HG03066 (cell line): ENCODE results near the gene PCGF2.
A peak's percentile ranks its signal among the peaks of the same experiment; 100 is the strongest.
"Not testable (repeated sequence)": the region's sequence is repeated elsewhere in the genome, so short reads cannot be mapped to it uniquely, and the experiment has no call there.

ENCODE experiments used
- ATAC-seq: cut with Tn5 transposase; IDR thresholded peaks from one replicate; pipeline ENCODE4 v1.9.1; 2021; ENCODE audit warnings: low read depth; ENCODE audit not compliant: unreplicated experiment

Gene PCGF2

GRCh38 chr17:38748149-38748891 is at the start of gene PCGF2:
Gene PCGF2, minus strand, starts transcription at chr17:38748336. Its CDS starts 7,934 bp downstream, at chr17:38740402.
- no peak for ATAC-seq

- no peak for ATAC-seq
Observed at GRCh38 chr17:38797828-38798227, 49.7 kb upstream of the PCGF2 start.

GRCh38 chr17:38797158-38797490 is 49.0 kb upstream of the PCGF2 start:
- no peak for ATAC-seq

- ATAC-seq = no peak
Observed at GRCh38 chr17:38796451-38797157, 48.5 kb upstream of the PCGF2 start.

GRCh38 chr17:38794221-38794620 is 46.1 kb upstream of the PCGF2 start:
- no peak for ATAC-seq

- ATAC-seq = no peak
Observed at GRCh38 chr17:38791162-38791561, 43.0 kb upstream of the PCGF2 start.

GRCh38 chr17:38790148-38790707 is 42.1 kb upstream of the PCGF2 start:
- ATAC-seq = not testable (repeated sequence)

- ATAC-seq = no peak
Observed at GRCh38 chr17:38789185-38789584, 41.0 kb upstream of the PCGF2 start.

GRCh38 chr17:38787999-38788398 is 39.9 kb upstream of the PCGF2 start:
- ATAC-seq = not testable (repeated sequence)

GRCh38 chr17:38786372-38786771 is 38.2 kb upstream of the PCGF2 start:
- ATAC-seq = no peak

GRCh38 chr17:38783227-38783626 is 35.1 kb upstream of the PCGF2 start:
- no peak for ATAC-seq

GRCh38 chr17:38779965-38780752 is 32.0 kb upstream of the PCGF2 start:
- no peak for ATAC-seq

- ATAC-seq = no peak
Observed at GRCh38 chr17:38777641-38778250, 29.6 kb upstream of the PCGF2 start.

- no peak for ATAC-seq
Observed at GRCh38 chr17:38773258-38773657, 25.1 kb upstream of the PCGF2 start.

GRCh38 chr17:38768417-38768816 is 20.3 kb upstream of the PCGF2 start:
- no peak for ATAC-seq

GRCh38 chr17:38766341-38766740 is 18.2 kb upstream of the PCGF2 start:
- no peak for ATAC-seq

- ATAC-seq = no peak
Observed at GRCh38 chr17:38762231-38762630, 14.1 kb upstream of the PCGF2 start.

GRCh38 chr17:38761612-38762011 is 13.5 kb upstream of the PCGF2 start:
- no peak for ATAC-seq

GRCh38 chr17:38753071-38753506 is 5.0 kb upstream of the PCGF2 start:
- ATAC-seq = no peak

- peak; percentile 81 for ATAC-seq
Observed at GRCh38 chr17:38752308-38753070, 4.4 kb upstream of the PCGF2 start, which contains the start of gene PSMB3. Gene PSMB3, plus strand, starts transcription at chr17:38752741. Its CDS starts 86 bp downstream, at chr17:38752827.
